GM21515 (cell line): Measurements from ENCODE around the gene NUDT8.
"Not testable (repeated sequence)": the region's sequence is repeated elsewhere in the genome, so short reads cannot be mapped to it uniquely, and the experiment has no call there.

ENCODE experiments used
- ATAC-seq: cut with Tn5 transposase; IDR thresholded peaks from one replicate; pipeline ENCODE4 v1.9.1; 2021; ENCODE audit not compliant: unreplicated experiment

Gene NUDT8

DNA sequence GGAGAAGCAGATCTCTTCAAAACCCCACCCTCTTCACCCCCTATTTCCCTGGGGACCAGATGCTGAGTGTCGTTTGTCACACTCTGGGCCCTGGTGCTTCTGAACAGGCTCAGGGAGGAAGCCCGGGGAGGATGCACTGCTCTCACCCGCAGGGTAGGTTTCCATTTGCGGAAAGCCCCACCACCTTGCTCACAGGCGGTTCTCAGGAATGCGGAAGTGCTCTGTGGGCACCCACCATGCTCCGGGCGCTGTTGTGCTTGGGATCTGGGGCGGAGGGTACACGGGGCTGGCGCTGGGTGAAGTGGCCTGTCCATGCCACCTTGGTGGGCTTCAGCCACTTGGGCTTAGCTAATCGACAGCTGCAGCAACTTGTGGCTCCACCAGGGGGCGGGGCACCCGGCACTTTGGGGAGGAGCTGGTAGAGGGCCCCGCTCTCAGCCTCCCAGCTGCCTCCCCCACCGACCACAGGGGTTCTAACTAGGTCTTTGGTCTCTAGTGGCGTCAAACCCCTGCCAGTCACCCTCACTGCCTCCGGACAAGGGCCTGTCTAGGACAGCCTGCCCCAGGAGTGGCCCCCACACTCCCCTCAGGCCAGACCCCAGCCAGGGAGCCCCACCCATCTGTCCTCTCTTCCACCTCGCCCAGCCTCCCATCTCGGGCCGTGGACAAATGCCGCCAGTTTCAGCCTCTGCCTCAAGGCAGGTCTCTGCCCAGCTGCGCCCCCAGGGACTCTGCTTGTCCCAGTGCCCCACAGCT lies 15.6 kb downstream of the NUDT8 start:
- peak; percentile 56 for ATAC-seq

DNA sequence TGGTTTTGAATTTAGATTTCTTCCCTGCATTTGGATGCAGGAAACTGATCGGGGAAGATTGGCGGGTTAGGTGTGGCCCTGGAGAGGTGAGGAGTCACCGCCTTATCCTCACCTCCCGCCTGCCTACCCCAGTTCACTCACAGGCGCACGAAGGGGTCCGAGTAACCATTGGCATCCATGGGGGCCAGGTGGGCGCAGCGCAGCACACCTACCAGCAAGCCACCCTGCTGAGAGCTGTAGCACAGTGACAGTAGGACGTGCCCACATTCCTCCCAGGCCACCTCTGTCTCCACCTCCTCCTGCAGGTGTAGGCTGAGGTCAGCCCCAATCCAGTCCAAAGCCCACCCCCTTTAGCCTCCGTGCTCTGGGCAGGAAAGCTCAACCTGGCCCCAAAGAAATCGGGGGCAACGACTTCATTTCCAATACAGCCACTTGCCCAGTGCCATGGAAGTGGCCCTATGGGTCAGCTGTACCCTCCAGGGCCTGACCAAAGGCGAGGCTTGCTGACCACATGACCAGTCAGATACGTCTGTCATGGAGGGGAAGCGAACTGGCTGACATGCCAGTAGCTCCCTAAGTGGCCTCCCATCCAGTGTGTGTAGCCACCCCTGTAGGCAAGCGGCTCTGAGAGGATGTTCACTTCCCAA lies 16.3 kb downstream of the NUDT8 start:
- no peak for ATAC-seq

DNA sequence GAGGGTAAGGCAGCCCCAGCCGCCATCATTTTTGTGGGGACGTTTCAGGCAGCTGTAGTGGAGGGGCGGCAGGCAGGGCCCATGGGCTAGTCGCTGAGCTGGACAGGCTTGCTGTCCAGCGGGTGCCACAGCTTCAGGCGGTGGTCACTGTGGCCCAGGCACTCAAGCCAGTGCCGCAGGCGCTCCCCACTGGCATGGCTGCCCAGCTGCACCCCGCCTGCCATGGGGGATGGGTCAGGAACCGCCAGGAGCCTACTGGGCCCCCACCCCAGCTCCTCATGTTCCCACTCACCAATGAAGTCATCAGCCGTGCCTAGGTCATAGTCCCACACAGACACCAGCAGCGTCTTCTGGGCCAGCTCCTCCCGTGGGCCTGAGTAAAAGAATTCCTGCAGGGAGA lies 17.0 kb downstream of the NUDT8 start:
- ATAC-seq: no peak

DNA sequence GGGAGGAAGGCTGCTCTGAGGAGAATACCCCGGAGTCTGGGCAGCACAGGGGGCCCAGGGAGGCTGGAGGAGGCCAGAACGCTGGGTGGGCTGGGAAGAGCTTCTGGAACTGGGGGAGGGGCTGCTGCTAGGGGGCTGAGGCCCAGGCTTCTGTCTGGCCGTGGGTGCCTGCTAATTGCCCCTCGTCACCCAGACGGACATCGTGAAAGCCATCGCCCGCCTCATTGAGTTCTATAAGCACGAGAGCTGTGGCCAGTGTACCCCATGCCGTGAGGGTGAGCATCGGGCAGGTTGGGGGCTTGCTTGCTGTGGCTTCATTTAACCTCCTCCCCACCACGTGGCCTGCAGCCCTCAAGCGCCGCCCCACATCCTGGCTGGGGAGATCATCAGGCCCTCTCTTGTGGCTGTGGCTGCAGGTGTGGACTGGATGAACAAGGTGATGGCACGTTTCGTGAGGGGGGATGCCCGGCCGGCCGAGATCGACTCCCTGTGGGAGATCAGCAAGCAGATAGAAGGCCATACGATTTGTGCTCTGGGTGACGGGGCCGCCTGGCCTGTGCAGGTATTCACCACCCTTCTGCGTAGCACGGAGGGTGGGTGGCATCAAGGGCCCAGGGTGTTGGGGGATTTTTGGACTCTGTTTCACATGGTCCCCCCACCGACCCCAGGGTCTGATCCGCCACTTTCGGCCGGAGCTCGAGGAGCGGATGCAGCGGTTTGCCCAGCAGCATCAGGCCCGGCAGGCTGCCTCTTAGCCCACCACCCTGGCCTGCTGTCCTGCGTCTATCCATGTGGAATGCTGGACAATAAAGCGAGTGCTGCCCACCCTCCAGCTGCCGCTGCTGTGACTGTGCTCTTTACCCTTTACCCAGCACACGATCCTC lies 17.8 kb downstream of the NUDT8 start:
- no peak for ATAC-seq

DNA sequence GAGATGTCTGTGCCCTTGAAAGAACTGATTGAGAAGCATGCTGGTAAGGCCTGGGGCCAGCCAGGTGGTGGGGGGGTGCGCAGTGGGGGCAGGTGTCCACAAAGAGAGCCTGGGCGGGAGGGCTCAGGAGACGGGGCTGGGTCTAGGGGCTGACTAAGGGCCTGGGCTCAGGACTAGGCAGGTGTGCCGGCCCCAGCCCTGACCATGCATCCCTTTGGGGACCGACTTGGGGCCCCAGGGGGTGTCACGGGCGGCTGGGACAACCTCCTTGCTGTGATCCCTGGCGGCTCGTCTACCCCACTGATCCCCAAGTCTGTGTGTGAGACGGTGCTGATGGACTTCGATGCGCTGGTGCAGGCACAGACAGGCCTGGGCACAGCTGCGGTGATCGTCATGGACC lies 18.6 kb downstream of the NUDT8 start:
- no peak for ATAC-seq

DNA sequence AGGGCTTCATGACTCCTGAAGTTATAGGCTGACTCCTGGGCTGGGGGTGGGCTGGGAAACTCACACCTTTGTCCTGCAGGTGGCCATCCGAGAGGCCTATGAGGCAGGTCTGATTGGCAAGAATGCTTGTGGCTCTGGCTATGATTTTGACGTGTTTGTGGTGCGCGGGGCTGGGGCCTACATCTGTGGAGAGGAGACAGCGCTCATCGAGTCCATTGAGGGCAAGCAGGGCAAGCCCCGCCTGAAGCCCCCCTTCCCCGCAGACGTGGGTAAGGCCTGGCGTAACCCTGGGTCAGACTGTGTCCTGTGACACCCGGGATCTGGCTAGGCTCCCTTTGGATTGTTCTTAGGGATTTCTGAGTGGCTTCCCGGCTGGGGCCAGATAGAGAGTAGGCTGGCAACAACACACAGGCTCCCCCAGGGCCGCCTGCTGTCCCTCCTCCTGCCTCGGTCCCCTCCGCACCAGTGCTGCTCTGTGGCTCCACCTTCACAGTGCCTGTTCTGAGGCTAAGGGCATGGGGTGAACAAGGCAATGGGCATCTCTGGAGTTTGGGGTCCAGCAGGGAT lies 19.4 kb downstream of the NUDT8 start:
- no peak for ATAC-seq

DNA sequence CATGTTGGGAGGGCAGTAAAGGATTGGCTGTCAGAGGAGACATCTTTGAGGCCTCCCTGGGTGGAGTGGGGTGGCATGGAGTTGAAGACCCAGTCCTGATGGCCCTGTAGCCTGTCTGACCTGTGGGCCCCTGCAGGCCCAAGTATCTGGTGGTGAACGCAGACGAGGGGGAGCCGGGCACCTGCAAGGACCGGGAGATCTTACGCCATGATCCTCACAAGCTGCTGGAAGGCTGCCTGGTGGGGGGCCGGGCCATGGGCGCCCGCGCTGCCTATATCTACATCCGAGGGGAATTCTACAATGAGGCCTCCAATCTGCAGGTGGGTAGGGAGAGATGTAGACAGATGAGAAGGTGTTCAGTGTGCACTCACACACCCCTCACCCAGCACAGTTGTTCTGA lies 20.4 kb downstream of the NUDT8 start:
- no peak for ATAC-seq

DNA sequence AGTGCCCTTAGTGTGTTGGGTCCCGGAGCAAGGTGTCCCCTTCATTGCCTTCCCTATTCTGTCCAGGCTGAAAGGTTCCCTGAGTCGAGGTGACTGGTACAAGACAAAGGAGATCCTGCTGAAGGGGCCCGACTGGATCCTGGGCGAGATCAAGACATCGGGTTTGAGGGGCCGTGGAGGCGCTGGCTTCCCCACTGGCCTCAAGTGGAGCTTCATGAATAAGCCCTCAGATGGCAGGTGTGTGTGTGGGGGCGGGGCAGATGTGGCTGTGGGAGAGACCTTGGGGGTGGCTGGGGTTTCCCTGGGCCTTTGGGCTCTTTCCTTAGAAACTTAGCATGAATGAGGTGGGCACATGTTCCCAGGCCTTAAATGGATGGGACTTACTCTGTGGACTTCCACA lies 21.3 kb downstream of the NUDT8 start:
- no peak for ATAC-seq

DNA sequence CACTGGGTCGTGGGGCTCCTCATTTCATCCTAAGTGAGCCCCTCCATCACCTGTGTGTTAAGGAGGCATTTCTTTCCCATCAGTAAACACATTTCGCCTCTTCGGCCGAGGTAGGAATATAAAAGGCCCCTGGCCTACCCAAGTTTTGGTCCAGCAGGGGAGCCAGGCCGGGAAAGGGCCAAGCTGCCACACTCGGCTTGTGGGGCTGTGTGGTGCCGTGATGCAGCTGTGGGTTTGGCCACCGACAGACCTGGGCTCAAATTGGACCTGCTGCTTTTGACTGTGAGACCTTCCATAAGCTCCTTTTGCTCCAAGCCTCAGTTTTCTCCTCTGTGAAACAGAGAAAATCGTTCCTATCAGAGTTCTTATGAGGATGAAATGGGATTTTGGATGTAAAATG lies 22.2 kb downstream of the NUDT8 start:
- ATAC-seq: no peak

DNA sequence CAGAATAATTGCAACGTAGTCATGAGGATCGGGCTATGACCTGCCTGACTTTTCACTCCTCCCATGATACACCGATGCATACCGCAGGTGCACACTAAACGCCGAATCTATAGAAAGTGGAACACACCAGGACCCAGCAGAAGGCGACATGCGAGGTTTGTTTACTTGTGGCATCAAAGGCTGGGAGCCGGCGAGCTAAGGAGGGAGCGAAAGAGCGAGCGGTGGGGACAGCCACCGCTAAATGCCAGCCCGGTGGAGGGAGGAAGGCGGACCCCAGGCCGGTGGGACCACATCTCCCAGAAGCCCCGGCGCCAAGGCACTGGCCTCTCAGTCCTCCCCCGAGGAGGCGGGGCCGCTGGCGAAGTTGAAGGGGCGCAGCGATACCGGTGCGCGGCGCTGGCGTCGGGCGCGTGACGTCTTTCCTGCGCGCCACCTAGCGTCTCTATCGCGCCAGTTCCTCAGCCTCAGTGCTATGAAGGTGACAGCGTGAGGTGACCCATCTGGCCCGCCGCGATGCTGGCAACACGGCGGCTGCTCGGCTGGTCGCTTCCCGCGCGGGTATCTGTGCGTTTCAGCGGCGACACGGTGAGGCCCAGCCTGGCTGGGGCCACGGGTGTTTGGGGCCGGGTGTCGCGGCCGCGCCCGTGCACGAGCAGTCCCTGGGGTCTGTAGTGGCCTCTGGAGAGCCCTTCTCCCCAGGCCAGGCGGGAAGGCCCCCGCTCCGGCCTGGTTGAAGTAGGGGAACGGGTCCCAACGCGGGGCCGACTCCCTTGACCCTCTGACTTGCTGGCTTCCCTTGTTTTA lies 23.0 kb downstream of the NUDT8 start, which contains the start of gene NDUFV1:
NDUFV1 (plus strand) TSS at position 445 of the 804 bp plus-strand sequence; CDS start at position 514, 69 bp downstream.
- peak; percentile 85 for ATAC-seq

DNA sequence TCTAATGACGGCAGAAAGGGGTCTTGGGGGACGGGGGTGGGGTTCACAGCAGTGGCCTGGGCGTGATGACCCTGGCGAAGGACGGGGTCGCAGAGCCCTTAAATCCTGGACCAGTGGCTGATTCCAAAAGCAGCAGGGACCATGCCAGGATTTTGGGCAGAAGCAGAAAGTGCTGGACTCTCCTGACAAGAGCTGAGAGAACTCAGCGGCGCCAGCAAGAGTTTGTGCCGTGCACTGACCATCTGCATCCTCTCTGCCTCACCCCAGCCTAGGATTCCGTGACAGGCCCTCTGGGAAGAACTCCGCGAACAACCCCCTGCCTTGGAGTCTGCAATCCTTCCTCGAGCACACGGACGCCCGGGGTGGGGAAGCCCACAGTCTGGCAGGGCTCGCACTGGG lies 23.6 kb downstream of the NUDT8 start:
- no peak for ATAC-seq

DNA sequence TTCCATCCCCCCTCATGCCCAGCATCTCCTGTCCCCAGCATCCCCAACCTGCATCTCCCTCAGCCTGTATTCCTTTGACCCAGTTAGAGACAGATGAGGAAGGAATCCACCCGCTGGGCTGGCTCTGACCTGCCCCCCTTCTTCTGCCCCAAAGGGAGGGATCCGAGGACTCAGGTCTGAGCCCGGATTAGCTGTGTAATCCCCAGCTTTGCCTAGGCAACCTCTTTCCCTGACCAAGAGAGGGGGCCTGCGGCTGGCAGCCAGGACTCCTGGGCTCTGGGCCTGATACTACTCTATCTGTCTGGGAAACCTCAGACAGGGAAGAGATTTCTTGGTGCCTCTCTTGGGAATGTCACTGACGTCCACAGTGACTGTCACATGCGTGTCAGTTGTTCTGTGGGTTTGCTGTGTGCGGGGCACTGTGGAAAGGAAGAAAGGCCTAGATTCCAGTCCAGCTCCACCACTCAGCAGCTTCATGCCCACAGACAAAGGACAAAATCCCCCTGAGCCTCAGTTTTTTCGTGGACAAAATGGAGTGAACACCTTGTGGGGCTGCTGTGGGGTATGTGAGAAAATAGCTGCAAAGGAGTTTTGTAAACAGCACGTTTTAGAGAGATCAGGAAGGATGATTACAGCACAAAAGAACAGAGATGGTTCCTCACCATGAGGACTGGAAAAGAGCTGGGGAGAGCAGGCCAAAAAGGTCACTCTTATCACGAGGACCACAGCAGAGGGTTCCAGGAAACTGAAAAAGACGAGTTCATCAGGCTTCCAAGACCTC lies 24.3 kb downstream of the NUDT8 start:
- no peak for ATAC-seq

DNA sequence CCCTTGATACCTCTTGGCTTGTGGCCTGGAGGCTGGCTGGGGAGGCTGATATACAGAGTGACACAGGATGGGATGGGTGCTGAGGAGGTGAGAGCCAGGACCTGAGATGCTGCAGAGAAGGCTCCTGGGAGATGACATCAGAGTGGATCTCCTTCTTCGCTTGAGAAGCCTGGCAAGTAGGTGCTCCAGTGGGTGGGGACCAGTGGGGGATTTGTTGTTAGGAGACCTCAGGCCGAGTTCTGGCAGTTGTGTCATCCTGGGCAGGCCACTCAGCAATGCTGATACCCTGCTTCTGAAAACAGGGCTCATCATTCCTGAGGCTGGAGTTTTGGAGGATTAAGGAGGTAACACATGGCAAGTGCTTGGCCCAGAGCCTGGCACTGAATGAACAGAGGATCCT lies 24.9 kb downstream of the NUDT8 start:
- ATAC-seq: no peak

DNA sequence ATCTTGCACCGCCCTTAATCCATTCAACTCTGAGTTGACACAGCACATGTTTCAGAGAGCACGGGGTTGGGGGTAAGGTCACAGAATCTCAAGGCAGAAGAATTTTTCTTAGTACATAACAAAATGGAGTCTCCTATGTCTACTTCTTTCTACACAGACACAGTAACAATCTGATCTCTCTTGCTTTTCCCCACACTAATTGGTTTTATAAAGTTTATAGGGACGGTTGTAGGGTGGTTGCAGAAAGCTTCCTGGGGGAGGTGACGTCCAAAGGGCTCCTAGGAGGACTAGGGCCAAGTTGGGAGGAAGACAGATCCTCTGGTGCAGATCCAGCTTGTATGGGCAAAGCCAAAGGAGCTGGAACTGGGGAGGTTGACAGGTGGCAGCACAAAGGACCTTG lies 25.6 kb downstream of the NUDT8 start:
- ATAC-seq: not testable (repeated sequence)

DNA sequence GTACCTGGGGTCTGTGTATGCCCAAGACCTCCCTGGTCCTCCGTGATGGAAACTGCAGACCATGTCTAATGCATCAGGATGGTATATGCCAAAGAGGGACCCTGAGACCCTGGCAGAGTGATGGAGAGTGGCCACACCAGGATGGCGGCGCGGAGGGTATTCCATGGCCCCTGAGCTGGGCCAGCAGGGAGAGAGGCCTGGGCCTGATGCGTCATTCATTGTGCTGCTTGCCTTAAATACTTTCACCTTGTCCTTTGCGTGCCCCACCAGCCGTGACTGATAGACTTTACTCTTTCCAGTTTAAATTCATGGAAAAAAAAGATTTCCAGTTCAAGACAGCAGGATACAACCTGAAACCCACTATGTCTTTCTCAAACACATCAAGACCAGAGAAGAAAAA lies 28.6 kb downstream of the NUDT8 start:
- no peak for ATAC-seq

DNA sequence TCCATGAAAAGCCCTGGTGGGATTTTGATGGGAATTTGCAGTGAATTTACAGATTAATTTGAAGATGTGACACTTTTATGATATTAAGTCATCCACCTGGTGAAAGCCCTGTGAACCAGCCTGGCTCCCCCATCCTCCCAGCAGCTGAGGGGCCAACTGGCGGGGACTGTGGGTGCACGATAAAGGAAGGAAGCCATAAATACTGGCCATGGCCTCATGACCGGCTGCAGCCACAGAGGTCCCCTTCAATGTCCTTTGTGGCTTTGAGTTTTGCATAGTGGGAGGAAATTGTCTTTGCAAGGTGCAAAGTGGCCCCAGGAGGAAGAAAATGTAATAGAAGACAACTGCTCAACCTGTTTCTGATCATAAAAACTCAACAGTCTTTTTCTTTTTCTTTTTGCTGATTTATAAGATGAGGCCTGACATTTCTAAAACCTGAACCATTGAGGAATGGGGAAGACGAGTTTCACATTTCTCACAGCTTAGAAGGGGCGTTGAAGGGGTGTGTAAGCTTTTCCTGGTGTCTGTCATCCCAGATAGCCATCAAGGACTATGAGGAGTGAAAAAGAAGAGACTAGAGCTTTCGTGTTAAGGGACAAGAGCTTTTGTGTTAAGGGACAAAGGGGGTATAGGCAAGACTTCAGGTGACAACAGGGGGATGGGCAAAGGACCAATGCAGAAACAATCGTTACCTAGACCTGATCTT lies 29.3 kb downstream of the NUDT8 start:
- peak; percentile 77 for ATAC-seq

DNA sequence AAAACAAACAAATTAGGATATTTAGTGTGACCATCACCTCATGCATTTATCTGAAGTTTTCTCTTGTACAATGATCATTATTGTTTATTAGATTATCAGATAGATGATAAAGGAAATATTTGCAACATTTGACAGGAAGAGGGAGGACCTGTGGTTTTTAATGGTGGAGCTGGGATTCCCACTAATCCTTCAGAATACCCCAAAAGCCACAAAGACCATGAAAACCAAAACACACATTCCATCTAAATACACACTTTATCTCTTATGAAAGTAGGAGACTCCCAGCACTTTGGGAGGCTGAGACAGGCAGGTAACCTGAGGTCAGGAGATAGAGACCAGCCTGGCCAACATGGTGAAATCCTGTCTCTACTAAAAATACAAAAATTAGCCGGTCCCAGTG lies 30.6 kb downstream of the NUDT8 start:
- no peak for ATAC-seq

DNA sequence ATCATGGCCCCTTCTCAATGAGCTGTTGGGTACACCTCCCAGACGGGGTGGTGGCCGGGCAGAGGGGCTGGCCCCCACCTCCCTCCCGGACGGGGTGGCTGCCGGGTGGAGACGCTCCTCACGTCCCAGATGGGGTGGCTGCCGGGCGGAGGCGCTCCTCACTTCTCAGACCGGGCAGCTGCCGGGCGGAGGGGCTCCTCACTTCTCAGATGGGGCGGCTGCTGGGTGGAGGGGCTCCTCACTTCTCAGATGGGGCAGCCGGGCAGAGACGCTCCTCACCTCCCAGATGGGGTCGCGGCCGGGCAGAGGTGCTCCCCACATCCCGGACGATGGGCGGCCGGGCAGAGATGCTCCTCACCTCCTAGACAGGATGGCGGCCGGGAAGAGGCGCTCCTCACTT lies 31.8 kb downstream of the NUDT8 start:
- not testable (repeated sequence) for ATAC-seq

DNA sequence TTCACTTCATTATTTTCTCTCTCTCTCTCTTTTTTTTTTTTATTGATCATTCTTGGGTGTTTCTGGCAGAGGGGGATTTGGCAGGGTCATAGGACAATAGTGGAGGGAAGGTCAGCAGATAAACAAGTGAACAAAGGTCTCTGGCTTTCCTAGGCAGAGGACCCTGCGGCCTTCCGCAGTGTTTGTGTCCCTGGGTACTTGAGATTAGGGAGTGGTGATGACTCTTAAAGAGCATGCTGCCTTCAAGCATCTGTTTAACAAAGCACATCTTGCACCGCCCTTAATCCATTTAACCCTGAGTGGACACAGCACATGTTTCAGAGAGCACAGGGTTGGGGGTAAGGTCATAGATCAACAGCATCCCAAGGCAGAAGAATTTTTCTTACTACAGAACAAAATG lies 32.3 kb downstream of the NUDT8 start:
- not testable (repeated sequence) for ATAC-seq
